Effector CD4-positive, alpha-beta T cell (primary cell): ENCODE measurements around the gene SP9. TPM values are rescaled to one million over a fixed set of nuclear protein-coding genes. Genes with fewer than 3 reads are reported as not detected.

Source experiments
- DNase-seq: peaks from one replicate; pipeline ENCODE4 v3.0.0-alpha.2; 2020
- total RNA-seq: gene quantifications from one replicate; lab custom pipeline; 2026; lab: John Stamatoyannopoulos, UW

Gene SP9
- total RNA-seq = not detected

DNA sequence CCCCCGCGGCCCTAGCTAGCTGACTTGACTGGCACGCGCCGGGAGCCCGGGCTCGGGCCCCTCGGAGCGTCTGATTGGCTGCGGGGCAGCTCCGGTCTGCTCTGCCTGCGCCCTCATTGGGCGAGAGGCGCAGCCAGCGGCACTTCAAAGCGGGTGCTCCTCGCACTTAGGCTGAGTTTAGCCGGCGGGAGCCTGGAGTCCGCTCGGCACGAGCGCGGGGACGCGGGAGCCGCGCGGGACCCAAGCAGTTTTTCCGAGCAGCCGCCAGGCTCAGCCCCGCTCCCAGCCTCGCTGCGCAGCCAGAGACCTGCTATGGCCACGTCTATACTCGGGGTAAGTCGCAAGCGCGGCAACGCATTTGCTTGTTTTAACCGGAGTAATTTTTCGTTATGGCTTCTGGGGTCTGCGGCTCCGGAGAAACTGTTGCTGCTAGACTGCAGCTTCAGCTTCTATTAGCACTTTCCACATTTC, at the start of gene SP9:
TSS of gene SP9 (plus strand) at position 174 of the 471 bp plus-strand sequence. CDS start at position 313, 139 bp downstream.
- DNase-seq = no peak

DNA sequence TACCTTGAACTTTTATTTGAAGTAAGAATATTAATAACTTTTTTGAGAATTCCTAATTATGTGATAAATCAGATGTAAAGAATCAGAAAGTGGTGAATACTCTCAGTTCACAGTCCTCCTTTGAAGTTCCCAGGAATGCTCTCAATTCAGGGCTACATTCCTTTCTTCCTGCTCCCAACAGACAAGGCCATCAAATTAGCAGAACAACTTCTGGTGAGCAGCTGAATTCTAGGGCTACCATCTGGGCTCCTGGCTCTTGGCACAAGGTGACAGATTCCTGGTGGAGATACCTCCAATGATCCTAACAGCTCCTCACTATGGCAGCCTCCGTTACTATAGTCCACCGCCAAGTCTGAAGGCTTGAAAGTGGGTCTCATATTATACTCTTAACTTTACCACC, 48.6 kb upstream of the SP9 start:
- no peak for DNase-seq

- DNase-seq = no peak
Observed at GRCh38 chr2:174292908-174293307, 41.8 kb upstream of the SP9 start.

GRCh38 chr2:174300114-174300513, 34.6 kb upstream of the SP9 start:
- DNase-seq = no peak

DNA sequence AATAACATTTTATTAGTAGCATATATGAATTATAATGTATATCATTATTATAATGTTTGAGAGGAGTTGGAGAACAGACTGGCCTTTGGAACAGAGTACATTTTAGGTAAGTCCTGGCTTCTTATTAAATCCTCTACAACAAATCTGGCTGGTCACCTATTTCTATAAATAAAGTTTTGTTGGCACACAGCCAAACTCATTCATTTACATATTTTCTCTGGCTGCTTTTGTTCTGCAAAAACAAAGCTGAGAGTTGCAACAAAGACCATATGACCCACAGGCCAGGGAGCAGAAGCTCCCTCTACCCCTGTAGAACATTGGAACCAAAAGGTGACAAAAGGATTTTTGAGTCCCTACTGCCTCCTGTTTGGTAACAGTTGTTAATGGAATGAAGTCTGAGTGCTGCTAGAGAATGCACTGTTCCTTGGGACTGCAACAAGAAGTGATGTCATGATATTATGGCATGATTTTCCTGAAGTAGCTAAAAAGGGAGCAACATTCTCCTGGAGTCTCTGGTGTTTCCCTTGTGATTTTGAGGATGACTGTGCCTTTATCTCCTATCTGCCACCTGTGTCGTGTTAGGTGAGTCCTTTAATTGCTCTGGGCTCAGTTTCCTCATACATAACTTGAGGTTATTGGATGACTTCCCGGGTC, 22.0 kb upstream of the SP9 start:
- DNase-seq = no peak

GRCh38 chr2:174322149-174322548, 12.6 kb upstream of the SP9 start:
- DNase-seq = no peak

DNA sequence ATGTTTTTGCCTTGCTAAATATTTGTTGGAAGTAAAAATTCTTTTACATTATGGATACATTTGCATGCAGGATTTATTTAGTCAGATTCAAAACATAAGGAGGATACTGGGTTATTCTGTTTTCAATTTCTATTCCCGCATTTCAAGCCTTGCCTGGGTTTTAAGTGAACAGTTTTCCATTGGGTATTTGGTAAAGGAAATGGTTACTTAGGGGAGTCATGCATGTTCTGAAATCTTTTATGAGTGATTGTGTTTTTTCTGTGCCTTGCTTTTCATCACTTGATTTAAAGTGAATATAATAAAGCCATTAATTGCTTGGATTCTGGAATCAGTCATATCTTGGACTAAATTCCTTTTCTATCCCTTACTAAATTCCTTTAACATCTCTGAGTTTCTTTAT, 12.0 kb upstream of the SP9 start:
- no peak for DNase-seq

GRCh38 chr2:174324530-174324929, 10.2 kb upstream of the SP9 start:
- DNase-seq = no peak

- no peak for DNase-seq
Observed at GRCh38 chr2:174325373-174326160, 9.2 kb upstream of the SP9 start.

GRCh38 chr2:174326161-174327020, 8.4 kb upstream of the SP9 start:
- DNase-seq = no peak

DNA sequence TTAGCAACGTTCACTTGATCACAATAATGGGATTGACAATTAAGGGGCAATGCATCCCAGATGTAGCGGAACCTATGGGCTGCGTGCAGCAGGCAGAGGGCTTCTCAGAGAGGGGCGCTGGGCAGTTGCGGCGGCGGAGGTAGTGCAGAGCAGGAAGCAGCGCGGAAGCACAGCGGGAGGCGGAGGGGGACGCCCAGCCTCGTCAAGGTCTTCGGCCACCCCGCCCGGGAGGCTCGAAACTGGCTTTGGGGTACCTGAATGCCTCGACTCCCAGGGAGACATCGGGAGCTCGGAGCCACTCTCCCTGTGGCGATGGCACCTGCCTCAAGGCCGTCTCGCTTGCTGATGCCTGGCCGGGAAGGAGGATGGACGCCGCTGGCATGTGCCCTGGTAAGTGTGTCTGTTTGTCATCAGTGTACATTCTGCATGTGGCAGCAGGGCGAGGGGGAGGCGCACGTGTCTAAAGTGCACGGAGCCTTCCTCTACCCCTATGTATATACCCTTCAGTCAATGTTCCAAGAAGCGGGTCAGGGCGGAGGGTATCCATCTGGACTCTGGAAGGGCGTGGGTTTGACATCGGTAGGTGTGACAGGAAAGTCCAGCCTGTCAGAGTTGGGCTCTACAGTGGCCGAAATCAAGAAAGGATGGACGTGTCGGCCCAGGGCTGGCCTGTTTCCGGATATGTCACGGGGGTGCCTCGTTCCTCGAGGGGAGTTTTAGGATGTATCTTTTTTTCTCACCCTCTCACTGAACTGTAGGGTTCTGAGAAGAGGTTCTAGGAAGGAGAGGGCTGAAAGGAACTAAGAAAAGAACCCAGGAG, 7.5 kb upstream of the SP9 start:
- DNase-seq = no peak

GRCh38 chr2:174327841-174328113, 7.0 kb upstream of the SP9 start:
- DNase-seq = no peak

DNA sequence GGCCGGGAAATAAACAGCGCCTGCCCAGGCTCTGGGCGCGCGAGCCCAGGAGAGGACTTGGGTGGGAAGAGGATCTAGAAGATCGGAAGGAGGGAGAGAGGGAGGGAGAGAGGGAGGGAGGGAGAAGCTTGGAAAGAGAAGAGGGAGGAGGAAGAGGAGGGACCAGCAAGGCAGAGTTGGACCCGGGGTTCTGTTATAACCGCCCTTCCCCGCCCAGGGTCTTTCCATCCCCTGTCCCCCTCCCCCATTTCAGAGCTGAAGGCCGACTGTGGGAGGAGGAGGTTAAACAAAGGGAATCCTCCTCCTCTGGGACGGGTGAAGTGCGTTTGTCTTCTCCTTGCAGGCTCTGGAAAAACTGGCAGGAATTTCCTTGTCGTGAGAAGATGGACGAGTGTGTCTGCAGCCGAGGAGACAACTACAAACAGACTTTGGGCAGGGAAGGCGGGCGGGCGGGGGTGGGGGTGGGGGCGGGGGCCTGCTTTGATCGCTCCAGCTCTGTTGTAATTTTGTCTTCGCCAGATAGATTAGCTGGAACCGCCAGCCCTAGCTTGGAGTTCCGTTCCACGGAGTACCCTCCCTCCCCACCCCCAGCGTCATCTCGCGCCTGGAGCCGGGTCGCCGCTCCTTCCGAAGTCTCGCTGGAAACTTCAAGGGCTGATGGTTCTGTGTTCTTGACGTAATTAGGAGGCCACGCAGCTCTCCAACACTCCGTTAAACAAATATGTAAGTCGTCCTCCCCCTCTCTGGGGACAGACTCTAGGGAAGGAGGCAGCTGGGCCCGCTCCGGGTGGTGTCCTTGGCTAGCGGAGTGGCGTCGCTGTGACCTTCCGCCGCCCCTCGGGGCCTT, 6.4 kb upstream of the SP9 start:
- no peak for DNase-seq

GRCh38 chr2:174328961-174329715, 5.6 kb upstream of the SP9 start:
- no peak for DNase-seq

GRCh38 chr2:174330945-174331594, 3.7 kb upstream of the SP9 start:
- no peak for DNase-seq

- DNase-seq = no peak
Observed at GRCh38 chr2:174331595-174332216, 3.0 kb upstream of the SP9 start.

- DNase-seq = no peak
Observed at GRCh38 chr2:174332217-174332963, 2.4 kb upstream of the SP9 start.

GRCh38 chr2:174333017-174333371, 1.8 kb upstream of the SP9 start:
- no peak for DNase-seq
